ENCODE measurements around the gene DERL3. TPM values are rescaled to one million over a fixed set of nuclear protein-coding genes. Genes with fewer than 3 reads are reported as not detected.
"Not testable (repeated sequence)": the region's sequence is repeated elsewhere in the genome, so short reads cannot be mapped to it uniquely, and the experiment has no call there.

Gene DERL3
- polyA plus RNA-seq (ENCODE audit: low read depth in 6 of 6), result 10 to 100 TPM; 25.2 to 33.9 (median 26.4) TPM

DNA sequence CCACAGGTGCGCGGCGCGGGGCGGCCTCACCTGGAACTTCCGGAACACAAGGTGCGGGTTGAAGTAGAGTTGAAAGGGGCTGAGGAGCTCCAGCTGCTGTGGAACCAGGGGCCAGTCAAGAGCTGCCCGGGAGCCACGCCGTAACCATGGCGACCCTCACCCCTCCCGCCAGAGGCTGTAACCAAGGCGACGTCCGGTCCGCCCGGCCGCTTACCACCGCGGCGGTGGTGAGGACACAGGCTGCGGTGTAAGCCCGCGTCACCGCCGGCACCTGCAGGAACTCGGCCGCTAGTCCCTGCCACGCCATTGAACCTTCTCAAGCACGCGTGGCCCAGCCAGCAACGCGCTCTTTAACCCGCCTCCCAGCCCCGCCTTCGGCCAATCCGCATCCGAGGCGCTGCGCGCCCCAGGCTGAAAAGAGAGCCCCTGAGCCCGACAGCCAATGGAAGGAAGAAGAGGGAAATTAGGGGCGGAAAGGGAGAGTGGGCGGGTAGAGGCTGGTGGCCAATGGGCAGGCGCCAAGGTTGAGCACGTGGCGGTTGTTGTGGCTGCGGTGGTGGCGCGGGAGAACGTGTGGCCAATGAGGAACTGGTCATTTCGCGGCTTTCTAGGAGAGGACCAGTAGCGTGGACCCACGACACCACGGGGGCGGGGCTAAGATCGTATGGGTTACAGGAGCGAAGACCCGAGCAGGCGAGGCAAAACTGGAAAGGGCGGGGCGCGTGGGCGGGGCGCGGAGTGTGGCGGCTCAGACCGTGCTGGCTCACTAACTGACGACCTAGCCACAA lies at the start of gene DERL3:
Gene DERL3, minus strand, starts transcription at position 326 of the 788 bp plus-strand sequence. Its CDS starts 19 bp downstream, at position 307.
- Mint-ChIP-seq H3K4me3 (peak within 1 kb of the TSS; percentile 80 to 98 (median 96)), H3K4me1 (peaks cover 61 to 75% (median 74%) of the 10 kb centered on the region in 3 donors), H3K9me3 (no peaks in the 10 kb centered on the region), H3K27ac (peak within 1 kb of the TSS; percentile 95 to 100 (median 98)), H3K27me3 (no peaks in the 10 kb centered on the region), H3K36me3 (peaks cover 0 to 8% of the 10 kb centered on the region in 2 donors)
- DNase-seq, result peak; percentile 100
- ATAC-seq (ENCODE audit: low read depth in 2 of 2), result peak; percentile 73 to 79

DNA sequence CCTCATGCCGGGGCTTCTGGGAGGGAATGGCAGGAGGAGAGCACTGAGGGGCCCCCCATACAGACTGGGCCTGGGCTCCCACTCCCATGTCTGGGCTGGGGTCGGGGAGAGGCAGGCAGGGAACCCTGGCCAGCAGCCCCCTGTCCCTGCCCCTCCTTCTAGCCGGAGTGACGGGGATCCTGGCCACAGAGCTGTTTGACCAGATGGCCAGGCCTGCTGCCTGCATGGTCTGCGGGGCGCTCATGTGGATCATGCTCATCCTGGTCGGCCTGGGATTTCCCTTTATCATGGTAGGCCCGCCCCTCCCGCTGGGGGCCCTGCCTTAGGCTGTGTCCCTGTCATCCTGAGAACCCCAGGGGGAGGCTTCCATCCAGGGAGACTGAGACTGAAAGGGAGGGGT lies 45.3 kb upstream of the DERL3 start:
- Mint-ChIP-seq H3K4me1 (peaks cover 0 to 8% (median 0%) of the 10 kb centered on the region in 3 donors), H3K9me3 (no peaks in the 10 kb centered on the region), H3K27me3 (no peaks in the 10 kb centered on the region), H3K36me3 (peaks cover 14% of the 10 kb centered on the region in 2 donors), H3K4me3 (no peak overlapping the region), H3K27ac (no peak overlapping the region)
- ATAC-seq (ENCODE audit: low read depth in 2 of 2) (no peak), DNase-seq (no peak)

DNA sequence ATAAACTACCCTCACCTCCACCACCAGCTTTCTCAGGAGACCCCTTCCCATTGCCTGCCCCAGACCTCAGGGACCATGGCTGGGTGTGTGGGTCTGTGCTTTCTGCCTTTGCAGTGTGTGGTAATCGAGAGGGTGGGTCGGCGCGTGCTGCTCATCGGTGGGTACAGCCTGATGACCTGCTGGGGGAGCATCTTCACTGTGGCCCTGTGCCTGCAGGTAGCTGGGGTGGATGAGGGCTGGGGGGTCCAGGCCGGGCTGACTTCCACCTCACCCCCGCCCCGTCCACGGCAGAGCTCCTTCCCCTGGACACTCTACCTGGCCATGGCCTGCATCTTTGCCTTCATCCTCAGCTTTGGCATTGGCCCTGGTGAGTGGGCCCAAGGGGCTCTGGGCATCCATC lies 44.9 kb upstream of the DERL3 start:
- no peaks in the 10 kb centered on the region for H3K9me3 Mint-ChIP-seq
- DNase-seq (no peak), ATAC-seq (ENCODE audit: low read depth in 2 of 2) (no peak)
- H3K27me3 Mint-ChIP-seq, result no peaks in the 10 kb centered on the region
- H3K36me3 Mint-ChIP-seq, result peaks cover 14% of the 10 kb centered on the region in 2 donors
- no peak overlapping the region for H3K4me3 Mint-ChIP-seq
- peaks cover 0 to 8% (median 0%) of the 10 kb centered on the region in 3 donors for H3K4me1 Mint-ChIP-seq
- no peak overlapping the region for H3K27ac Mint-ChIP-seq

DNA sequence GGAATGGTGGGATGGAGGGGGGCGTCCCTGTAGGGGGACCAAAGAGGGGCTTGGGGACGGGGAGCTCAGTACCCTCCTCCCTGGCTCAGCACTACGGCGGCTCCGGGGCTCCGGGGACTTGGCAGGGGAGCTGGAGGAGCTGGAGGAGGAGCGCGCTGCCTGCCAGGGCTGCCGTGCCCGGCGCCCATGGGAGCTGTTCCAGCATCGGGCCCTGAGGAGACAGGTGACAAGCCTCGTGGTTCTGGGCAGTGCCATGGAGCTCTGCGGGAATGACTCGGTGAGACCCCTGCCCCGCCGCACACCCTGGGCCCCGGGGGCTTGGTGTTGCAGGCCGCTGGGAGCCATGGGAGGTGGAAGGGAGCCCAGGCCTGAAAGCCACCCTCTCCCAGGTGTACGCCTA lies 43.6 kb upstream of the DERL3 start:
- ATAC-seq (ENCODE audit: low read depth in 2 of 2) (no peak), DNase-seq (no peak)
- Mint-ChIP-seq H3K36me3 (peaks cover 14 to 21% of the 10 kb centered on the region in 2 donors), H3K27me3 (no peaks in the 10 kb centered on the region), H3K9me3 (no peaks in the 10 kb centered on the region), H3K27ac (no peak overlapping the region), H3K4me1 (peaks cover 0 to 8% (median 0%) of the 10 kb centered on the region in 3 donors), H3K4me3 (no peak overlapping the region)

DNA sequence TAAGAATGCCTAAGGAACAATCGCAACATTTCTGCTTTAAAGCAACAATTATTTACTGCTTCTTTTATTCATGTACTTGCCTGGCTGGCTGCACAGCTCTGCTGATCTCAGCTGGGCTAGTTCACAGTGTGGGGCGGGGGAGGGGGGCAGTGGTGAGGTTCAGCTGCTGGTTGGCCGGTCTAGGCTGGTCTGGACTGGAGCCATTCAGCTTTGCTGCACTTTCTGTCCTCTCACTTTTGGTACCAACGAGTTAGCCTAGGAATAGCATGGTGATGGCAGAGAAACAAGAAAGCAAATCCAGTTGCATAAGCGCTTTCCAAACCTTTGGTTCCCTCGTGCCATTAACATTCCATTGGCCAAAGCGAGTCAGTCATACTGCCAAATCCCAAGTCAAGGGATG lies 39.4 kb upstream of the DERL3 start:
- DNase-seq, result no peak
- H3K27ac Mint-ChIP-seq, result no peak overlapping the region
- no peak for ATAC-seq (ENCODE audit: low read depth in 2 of 2)
- H3K27me3 Mint-ChIP-seq, result no peaks in the 10 kb centered on the region
- peaks cover 10 to 41% of the 10 kb centered on the region in 2 donors for H3K36me3 Mint-ChIP-seq
- H3K4me3 Mint-ChIP-seq, result no peak overlapping the region
- H3K9me3 Mint-ChIP-seq, result no peaks in the 10 kb centered on the region
- H3K4me1 Mint-ChIP-seq, result peaks cover 0 to 12% (median 7%) of the 10 kb centered on the region in 3 donors

DNA sequence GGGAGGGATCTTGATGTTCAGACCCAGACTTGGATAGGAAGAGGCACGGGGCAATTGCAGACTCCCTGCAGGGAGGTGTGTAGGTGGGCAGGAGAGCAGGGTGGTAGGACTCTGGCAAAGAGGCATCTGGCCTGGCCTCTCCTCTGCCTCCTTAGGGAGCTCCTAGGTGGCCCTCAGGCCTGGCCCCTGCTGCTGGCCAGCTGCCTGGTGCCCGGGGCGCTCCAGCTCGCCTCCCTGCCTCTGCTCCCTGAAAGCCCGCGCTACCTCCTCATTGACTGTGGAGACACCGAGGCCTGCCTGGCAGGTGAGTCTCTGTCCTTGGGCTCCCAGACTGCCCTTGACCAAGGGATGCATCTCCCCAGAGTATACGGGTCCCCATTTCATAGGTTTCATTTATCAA lies 38.8 kb upstream of the DERL3 start:
- ATAC-seq (ENCODE audit: low read depth in 2 of 2), result no peak

DNA sequence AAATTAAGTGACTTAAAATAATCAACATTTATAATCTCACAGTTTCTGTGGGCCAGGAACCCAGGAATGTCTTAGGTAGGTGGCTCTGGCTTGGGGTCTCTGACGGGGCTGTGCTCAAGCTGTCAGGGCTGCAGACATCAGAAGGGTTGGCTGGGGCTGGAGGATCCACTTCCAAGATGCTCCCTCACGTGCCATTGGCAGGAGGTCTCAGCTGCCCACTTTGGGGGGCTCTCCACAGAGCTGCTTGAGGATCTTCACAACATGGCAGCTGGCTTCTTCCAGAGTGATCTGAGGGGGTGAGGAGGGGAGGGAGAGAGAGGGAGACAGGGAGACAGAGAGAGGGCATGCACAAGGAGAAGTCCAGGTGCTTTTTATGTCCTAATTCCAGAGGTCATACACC lies 37.0 kb upstream of the DERL3 start:
- no peaks in the 10 kb centered on the region for H3K9me3 Mint-ChIP-seq
- H3K4me1 Mint-ChIP-seq, result peaks cover 0 to 7% (median 3%) of the 10 kb centered on the region in 3 donors
- no peak for ATAC-seq (ENCODE audit: low read depth in 2 of 2)
- no peaks in the 10 kb centered on the region for H3K27me3 Mint-ChIP-seq
- H3K4me3 Mint-ChIP-seq, result no peak overlapping the region
- H3K27ac Mint-ChIP-seq, result peak overlapping the region in 1 of 6 donors; percentile 38
- DNase-seq, result no peak
- H3K36me3 Mint-ChIP-seq, result peaks cover 6 to 28% of the 10 kb centered on the region in 2 donors

More for the DNA sequence above, 38.8 kb upstream of the DERL3 start:
- Mint-ChIP-seq H3K4me1 (peaks cover 0 to 12% (median 7%) of the 10 kb centered on the region in 3 donors), H3K36me3 (peaks cover 10 to 41% of the 10 kb centered on the region in 2 donors), H3K27ac (no peak overlapping the region), H3K27me3 (no peaks in the 10 kb centered on the region), H3K4me3 (no peak overlapping the region), H3K9me3 (no peaks in the 10 kb centered on the region)
- no peak for DNase-seq

DNA sequence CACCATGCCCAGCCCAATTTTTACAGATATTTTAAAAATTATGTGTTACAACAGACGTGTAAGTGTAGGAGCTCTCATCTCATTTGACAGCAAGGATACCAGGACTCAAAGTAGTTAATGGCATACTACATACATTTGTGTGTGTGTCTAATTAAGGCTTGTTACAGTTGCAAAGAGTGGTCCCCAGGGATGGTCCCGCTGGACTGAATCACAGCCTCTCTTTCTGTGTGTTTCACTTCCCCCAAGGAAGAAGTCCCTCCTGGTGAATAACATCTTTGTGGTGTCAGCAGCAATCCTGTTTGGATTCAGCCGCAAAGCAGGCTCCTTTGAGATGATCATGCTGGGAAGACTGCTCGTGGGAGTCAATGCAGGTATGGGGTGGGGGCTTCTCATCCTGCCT lies 36.1 kb upstream of the DERL3 start:
- Mint-ChIP-seq H3K36me3 (peaks cover 8 to 28% of the 10 kb centered on the region in 2 donors), H3K27ac (no peak overlapping the region), H3K4me3 (no peak overlapping the region), H3K9me3 (no peaks in the 10 kb centered on the region), H3K27me3 (no peaks in the 10 kb centered on the region), H3K4me1 (peaks cover 0 to 7% (median 3%) of the 10 kb centered on the region in 3 donors)
- ATAC-seq (ENCODE audit: low read depth in 2 of 2) (no peak), DNase-seq (no peak)

DNA sequence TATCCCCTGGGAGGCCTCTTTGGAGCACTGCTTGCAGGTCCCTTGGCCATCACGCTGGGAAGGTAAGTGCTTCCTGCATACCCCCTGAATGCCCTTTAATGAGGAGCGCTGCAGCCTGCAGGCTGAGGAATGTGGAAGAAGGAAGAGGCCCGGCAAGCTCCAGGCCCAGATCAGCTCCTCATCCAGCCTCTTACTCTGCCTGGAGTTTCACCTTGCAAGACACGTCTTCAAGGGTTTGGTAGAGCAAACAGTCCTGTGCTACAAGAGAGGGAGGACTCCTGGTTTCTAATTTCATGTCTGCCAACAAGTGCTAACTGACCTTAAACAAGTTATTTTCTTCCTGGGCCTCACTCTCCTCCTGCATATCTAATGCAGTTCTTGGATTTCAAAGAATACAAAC lies 29.8 kb upstream of the DERL3 start:
- Mint-ChIP-seq H3K4me3 (no peak overlapping the region), H3K27me3 (no peaks in the 10 kb centered on the region), H3K4me1 (peaks cover 0 to 14% (median 0%) of the 10 kb centered on the region in 3 donors), H3K36me3 (peaks cover 9 to 18% of the 10 kb centered on the region in 2 donors), H3K27ac (no peak overlapping the region), H3K9me3 (no peaks in the 10 kb centered on the region)
- ATAC-seq (ENCODE audit: low read depth in 2 of 2) (no peak), DNase-seq (no peak)

DNA sequence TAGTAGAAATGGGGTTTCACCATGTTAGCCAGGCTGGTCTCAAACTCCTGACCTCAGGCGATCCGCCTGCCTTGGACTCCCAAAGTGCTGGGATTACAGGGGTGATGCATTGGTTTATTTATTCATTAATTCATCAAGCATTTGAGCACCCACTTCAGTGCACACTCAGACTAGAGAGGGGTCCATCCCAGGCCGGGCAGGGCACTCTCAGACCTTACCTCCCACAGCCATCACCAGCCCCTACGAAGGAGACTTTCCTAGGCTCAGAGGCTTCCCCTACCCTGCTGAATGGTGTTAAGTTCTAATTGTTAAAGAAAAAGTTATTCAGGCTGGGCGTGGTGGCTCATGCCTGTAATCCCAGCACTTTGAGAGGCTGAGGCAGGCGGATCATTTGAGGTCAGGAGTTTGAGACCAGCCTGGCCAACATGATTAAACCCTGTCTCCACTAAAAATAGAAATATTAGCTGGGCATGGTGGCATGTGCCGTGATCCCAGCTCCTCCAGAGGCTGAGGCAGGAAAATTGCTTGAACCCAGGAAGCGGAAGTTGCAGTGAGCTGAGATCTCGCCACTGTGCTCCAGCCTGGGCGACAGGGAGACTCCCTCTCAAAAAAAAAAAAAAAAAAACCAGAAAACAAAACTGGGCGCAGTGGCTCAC lies 25.8 kb upstream of the DERL3 start:
- not testable (repeated sequence) for DNase-seq; H3K27me3 Mint-ChIP-seq; H3K27ac Mint-ChIP-seq; H3K9me3 Mint-ChIP-seq; ATAC-seq (ENCODE audit: low read depth in 2 of 2); H3K4me3 Mint-ChIP-seq
- Mint-ChIP-seq H3K4me1 (peaks cover 4 to 27% (median 11%) of the 10 kb centered on the region in 3 donors), H3K36me3 (peaks cover 12 to 17% of the 10 kb centered on the region in 2 donors)

DNA sequence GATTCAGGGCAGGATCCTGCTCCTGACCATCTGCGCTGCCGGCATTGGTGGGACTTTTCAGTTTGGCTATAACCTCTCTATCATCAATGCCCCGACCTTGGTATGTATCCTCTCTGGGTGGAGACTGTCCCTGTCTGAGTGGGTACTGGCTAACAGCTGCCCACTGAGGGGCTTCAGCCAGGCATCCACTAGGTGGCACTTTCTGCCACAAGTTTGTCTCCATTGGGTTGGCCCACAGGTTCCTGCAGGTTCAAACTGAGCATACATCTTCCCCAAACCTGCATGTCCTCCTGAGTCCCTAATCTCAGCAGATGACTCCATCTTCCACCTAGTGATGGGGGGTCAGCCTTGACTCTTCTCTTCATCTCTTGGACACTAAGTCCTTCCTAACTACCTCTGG lies 23.3 kb upstream of the DERL3 start:
- DNase-seq (peak; percentile 22), ATAC-seq (ENCODE audit: low read depth in 2 of 2) (no peak)
- Mint-ChIP-seq H3K9me3 (no peaks in the 10 kb centered on the region), H3K27ac (peak overlapping the region in 3 of 6 donors; percentile 49 to 85 (median 53)), H3K4me3 (peak overlapping the region in 3 of 8 donors; percentile 12 to 80 (median 35)), H3K27me3 (no peaks in the 10 kb centered on the region), H3K36me3 (peaks cover 0 to 8% of the 10 kb centered on the region in 2 donors), H3K4me1 (peaks cover 19 to 32% (median 28%) of the 10 kb centered on the region in 3 donors)

DNA sequence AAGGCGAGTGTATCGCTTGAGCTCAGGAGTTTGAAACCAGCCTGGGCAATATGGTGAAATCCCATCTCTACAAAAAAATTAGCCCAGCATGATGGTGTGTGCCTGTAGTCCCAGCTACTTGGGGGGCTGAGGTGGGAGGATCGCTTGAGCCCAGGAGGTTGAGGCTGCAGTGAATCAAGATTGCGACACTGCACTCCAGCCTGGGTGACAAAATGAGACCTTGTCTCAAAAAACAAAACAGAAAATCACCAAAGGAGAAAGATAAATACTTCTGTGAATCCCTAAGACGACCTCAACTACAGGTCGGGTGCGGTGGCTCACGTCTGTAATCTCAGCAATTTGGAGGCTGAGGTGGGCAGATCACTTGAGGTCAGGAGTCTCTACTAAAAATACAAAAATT lies 21.4 kb upstream of the DERL3 start:
- H3K4me3 Mint-ChIP-seq; H3K27me3 Mint-ChIP-seq; H3K9me3 Mint-ChIP-seq; H3K36me3 Mint-ChIP-seq; ATAC-seq (ENCODE audit: low read depth in 2 of 2); DNase-seq: not testable (repeated sequence)
- Mint-ChIP-seq H3K4me1 (peaks cover 23 to 38% (median 33%) of the 10 kb centered on the region in 3 donors), H3K27ac (peak overlapping the region in 1 of 6 donors; percentile 47)

DNA sequence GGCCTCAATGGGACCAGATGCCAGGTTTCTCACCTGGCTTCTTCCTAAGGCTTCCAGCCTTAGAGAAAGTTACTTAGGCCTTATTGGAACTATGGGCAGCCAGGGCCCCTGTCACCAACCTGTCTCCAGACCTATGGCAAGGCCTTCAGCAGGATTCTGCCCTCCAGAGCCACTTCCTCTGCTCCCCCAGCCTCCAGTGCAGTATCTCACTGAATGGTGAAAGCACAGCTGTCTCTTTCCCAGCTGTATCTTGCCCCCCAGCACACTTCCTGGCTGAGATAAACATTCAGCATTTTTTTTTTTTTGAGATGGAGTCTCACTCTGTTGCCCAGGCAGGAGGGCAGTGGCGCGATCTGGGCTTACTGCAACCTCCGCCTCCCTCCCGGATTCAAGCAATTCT lies 20.4 kb upstream of the DERL3 start:
- Mint-ChIP-seq H3K27ac (peak overlapping the region in 2 of 6 donors; percentile 82 to 94), H3K4me3 (peak overlapping the region; percentile 29 to 97 (median 96)), H3K36me3 (peaks cover 0 to 8% of the 10 kb centered on the region in 2 donors), H3K4me1 (peaks cover 23 to 38% (median 33%) of the 10 kb centered on the region in 3 donors), H3K9me3 (no peaks in the 10 kb centered on the region), H3K27me3 (no peaks in the 10 kb centered on the region)
- DNase-seq, result no peak
- ATAC-seq (ENCODE audit: low read depth in 2 of 2), result no peak

DNA sequence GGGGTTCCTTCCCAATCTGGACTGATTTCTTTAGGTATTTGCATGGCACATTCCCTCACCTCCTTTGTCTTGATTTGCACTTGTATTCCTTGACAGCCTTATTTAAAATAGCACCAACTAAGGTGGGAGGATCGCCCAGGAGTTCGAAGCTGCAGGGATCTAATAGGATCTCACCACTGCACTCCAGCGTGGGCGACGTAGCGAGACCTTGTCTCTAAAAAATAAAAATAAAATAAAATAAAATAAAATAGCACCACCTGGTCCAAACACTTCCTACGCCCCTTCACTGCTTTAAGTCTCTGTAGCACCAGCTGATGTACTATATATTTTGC lies 19.6 kb upstream of the DERL3 start:
- H3K27me3 Mint-ChIP-seq, result no peaks in the 10 kb centered on the region
- no peaks in the 10 kb centered on the region for H3K9me3 Mint-ChIP-seq
- H3K4me3 Mint-ChIP-seq, result peak overlapping the region; percentile 94 to 97 (median 96)
- DNase-seq (no peak), ATAC-seq (ENCODE audit: low read depth in 2 of 2) (no peak)
- peak overlapping the region; percentile 94 to 98 (median 96) for H3K27ac Mint-ChIP-seq
- H3K4me1 Mint-ChIP-seq, result peaks cover 23 to 33% (median 33%) of the 10 kb centered on the region in 3 donors
- peaks cover 0 to 8% of the 10 kb centered on the region in 2 donors for H3K36me3 Mint-ChIP-seq
